NAMALWA (cell line): ENCODE data around the gene NHLH2.

Source experiments
- DNase-seq: peaks from one replicate; pipeline ENCODE4 v3.0.0-alpha.2; 2015; ENCODE audit warnings: low spot score

Gene NHLH2

GRCh38 chr1:115797486-115797885, 43.4 kb downstream of the NHLH2 start:
- DNase-seq, result no peak

DNA sequence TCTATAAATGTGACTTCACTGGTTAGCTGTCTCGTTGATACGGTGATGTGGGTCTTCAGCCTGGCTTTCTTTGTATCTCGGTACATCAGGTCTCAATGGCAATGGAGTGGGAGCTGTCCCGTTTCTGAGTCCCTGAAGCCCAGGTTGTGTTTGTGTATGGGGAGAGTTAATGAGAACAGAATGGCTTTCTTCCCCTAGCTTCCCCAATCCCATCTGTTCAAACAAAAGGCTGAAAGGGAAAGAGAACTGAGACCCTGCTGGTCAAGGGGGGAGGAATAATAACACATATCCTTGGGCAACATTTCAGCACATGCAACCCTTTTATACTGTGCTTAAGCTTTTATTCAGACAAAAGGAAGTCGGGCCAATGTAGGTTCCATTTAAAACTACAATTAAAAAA, 44.0 kb downstream of the NHLH2 start:
- no peak for DNase-seq

GRCh38 chr1:115796036-115796435, 44.9 kb downstream of the NHLH2 start:
- no peak for DNase-seq

DNA sequence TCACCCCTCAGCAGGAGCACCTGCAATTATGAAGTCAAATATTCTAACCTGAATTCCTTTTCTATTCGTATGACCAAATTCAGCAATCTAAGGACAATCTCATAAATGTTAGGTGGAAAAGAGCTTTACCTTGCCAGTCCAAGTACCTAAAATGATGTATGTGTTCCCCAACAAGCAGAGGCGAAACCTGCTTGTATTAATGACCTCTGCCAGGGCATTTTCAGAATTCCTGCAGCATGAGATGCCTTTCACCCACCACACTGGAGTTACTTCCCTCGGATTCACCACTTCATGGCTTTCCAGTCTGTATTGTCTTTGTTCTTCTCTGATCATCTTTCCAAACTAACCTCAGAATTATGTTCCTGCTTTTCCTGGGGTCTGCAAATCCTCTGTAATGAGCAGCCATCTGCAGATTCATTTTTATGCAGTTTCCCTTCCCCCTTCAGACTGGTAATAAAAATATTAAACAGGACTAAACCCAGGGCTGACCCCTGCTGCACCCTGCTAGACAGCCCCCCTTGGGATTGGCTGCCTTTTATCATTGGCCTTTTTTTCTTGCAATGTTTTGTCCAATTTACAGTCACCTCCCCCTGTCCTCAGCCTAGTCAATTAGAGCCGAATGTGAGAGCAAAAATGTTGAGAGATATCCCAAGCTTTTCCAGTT, 45.8 kb downstream of the NHLH2 start:
- DNase-seq, result no peak

DNA sequence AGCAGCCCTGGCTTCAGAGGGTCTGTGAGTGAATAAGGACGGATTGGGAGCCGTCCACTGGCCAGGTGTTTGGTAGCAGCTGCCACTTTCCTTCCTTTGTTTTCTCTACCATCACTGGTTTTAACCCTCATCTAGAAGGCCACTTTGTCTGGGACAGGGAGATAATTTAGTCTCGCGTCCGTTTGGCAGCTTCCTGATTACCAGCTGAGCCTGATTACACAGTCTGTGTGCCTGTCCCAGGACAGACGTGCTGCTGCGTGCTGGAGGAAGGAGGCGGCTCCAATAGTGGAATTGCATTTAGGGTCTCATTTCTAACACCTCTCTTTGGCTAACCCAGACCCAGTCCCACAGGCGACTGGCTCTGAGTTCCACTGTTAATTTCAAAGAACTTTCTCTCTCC, 47.8 kb downstream of the NHLH2 start:
- DNase-seq, result no peak

GRCh38 chr1:115791816-115792215, 49.1 kb downstream of the NHLH2 start:
- no peak for DNase-seq

DNA sequence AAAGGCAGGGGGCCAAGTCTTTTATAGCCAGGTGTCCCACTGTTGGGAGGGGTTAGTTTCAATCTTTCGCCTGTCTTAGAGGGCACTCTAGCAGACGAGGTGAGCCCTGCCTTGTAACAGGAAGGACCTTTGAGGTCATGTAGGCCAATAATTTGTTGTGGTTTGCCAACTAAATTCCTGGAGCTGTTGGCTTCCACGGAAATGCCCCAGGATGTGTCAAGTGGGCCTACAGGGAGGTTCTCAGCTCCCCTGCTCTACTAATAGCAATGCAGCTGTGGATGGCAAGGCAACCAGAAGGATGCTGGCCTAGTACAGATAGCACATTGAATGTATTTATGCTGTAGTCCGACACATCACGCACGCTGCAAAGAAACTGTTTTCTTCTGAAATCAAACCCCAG, 50.1 kb downstream of the NHLH2 start:
- DNase-seq, result no peak

- DNase-seq, result no peak
These were observed 50.6 kb downstream of the NHLH2 start for GRCh38 chr1:115790356-115790755.
